NCI-H446 (cell line): ENCODE measurements around the gene LRP1B.
A peak's percentile ranks its signal among the peaks of the same experiment; 100 is the strongest.
"Not testable (repeated sequence)": the region's sequence is repeated elsewhere in the genome, so short reads cannot be mapped to it uniquely, and the experiment has no call there.

Experiments
- DNase-seq, 2 experiments: peaks; one replicate each; lab custom pipeline; 2025; lab: John Stamatoyannopoulos, UW

The LRP1B gene

GRCh38 chr2:141889788-141890187, 241.0 kb downstream of the LRP1B start:
- no peak for DNase-seq

GRCh38 chr2:141888987-141889555, 241.7 kb downstream of the LRP1B start:
- DNase-seq, result no peak

- no peak for DNase-seq
These were observed 243.5 kb downstream of the LRP1B start for GRCh38 chr2:141887363-141887762.

- DNase-seq, result peak; percentile 21 to 45
These were observed 252.8 kb downstream of the LRP1B start for GRCh38 chr2:141878016-141878415.

- DNase-seq, result no peak
These were observed 258.7 kb downstream of the LRP1B start for GRCh38 chr2:141871913-141872634.

- DNase-seq, result no peak
These were observed 261.2 kb downstream of the LRP1B start for GRCh38 chr2:141869572-141869971.

- DNase-seq, result no peak
These were observed 266.9 kb downstream of the LRP1B start for GRCh38 chr2:141863964-141864363.

- no peak for DNase-seq
These were observed 274.4 kb downstream of the LRP1B start for GRCh38 chr2:141856215-141856919.

- peak in 1 of 2 experiments; percentile 11 for DNase-seq
These were observed 282.6 kb downstream of the LRP1B start for GRCh38 chr2:141848191-141848590.

- DNase-seq, result no peak
These were observed 286.6 kb downstream of the LRP1B start for GRCh38 chr2:141844231-141844630.

GRCh38 chr2:141835103-141835502, 295.7 kb downstream of the LRP1B start:
- DNase-seq, result no peak

- no peak for DNase-seq
These were observed 302.1 kb downstream of the LRP1B start for GRCh38 chr2:141828761-141829160.

GRCh38 chr2:141824790-141825189, 306.0 kb downstream of the LRP1B start:
- DNase-seq, result no peak

GRCh38 chr2:141820893-141821292, 309.9 kb downstream of the LRP1B start:
- no peak for DNase-seq

GRCh38 chr2:141815320-141815719, 315.5 kb downstream of the LRP1B start:
- DNase-seq, result not testable (repeated sequence)

- DNase-seq, result no peak
These were observed 316.7 kb downstream of the LRP1B start for GRCh38 chr2:141814150-141814549.

GRCh38 chr2:141810148-141810547, 320.7 kb downstream of the LRP1B start:
- no peak for DNase-seq

- DNase-seq, result no peak
These were observed 324.7 kb downstream of the LRP1B start for GRCh38 chr2:141806090-141806489.

GRCh38 chr2:141805302-141805701, 325.5 kb downstream of the LRP1B start:
- DNase-seq, result no peak

- DNase-seq, result no peak
These were observed 334.4 kb downstream of the LRP1B start for GRCh38 chr2:141796449-141796848.

- DNase-seq, result no peak
These were observed 339.3 kb downstream of the LRP1B start for GRCh38 chr2:141791521-141791920.

- DNase-seq, result no peak
These were observed 348.2 kb downstream of the LRP1B start for GRCh38 chr2:141782574-141782973.

GRCh38 chr2:141778315-141778835, 352.4 kb downstream of the LRP1B start:
- no peak for DNase-seq
